Memory B cell (primary cell): ENCODE results near the gene NAB2.

ENCODE experiments used
- ATAC-seq: fragments of 150-1000 bp; cut with Tn5 transposase; 2 replicates; pipeline ENCODE4 v1.10.0; 2021; ENCODE audit warnings: low read depth, mild to moderate bottlenecking, moderate library complexity
- DNase-seq, 2 donors: peaks; one replicate each; pipeline ENCODE4 v3.0.0; 2022; ENCODE audit warnings: low spot score in 2 of 2
- H3K27ac Mint-ChIP-seq: one replicate; pipeline ENCODE4 v1.8.0; 2022; ENCODE audit warnings: mild to moderate bottlenecking, moderate library complexity, mixed read lengths
- H3K27me3 Mint-ChIP-seq: one replicate; pipeline ENCODE4 v1.8.0; 2022; ENCODE audit warnings: mixed read lengths
- H3K36me3 Mint-ChIP-seq: one replicate; pipeline ENCODE4 v1.8.0; 2022; ENCODE audit warnings: mild to moderate bottlenecking, mixed read lengths
- H3K4me1 Mint-ChIP-seq: one replicate; pipeline ENCODE4 v1.8.0; 2022; ENCODE audit warnings: mixed read lengths
- H3K4me3 Mint-ChIP-seq: one replicate; pipeline ENCODE4 v1.8.0; 2022; ENCODE audit warnings: mild to moderate bottlenecking, moderate library complexity, mixed read lengths
- H3K9me3 Mint-ChIP-seq: one replicate; pipeline ENCODE4 v1.8.0; 2022; ENCODE audit warnings: mixed read lengths

Gene NAB2

DNA sequence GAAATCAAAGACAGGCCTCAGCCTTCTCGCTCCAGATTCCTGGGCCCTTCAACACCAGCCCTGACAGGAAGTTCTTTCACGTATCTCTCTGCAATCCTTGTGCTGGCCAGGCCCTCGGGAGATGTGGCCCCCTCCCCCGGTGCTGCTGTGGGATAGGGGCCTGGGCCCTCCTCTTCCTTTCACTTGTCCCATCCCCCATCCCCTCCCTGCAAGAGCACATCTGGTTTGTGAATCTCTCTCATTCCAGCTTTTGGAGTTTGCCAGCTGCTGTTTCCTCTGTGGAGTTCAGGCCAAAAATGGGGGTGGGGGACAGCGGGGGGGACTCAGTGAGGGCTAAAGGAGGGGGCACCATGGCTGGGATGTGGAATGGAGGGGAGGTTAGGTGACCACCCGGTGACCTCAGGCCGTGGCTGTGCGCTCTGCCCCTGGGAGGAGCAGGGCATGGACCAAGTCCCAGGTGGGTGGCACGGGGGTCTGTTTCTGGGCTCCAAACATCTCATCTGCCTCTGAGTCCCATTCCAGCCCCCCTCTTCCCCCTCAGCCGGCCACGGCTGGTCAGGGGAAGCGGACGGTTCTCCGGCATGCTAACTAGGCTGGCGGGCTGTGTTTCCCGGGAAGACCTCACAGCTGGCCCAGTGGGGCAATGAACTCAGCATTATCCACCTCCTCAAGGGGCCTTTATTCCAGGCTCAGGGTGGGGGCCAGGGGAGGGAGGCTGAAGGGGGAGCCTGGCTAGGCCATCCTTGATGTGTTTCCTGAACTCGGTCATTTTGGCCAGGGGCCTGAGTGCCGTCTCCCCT is 46.8 kb downstream of the NAB2 start:
- no peak overlapping the region for H3K27ac Mint-ChIP-seq
- H3K27me3 Mint-ChIP-seq: peaks cover 3% of the 10 kb centered on the region
- H3K36me3 Mint-ChIP-seq: no peaks in the 10 kb centered on the region

DNA sequence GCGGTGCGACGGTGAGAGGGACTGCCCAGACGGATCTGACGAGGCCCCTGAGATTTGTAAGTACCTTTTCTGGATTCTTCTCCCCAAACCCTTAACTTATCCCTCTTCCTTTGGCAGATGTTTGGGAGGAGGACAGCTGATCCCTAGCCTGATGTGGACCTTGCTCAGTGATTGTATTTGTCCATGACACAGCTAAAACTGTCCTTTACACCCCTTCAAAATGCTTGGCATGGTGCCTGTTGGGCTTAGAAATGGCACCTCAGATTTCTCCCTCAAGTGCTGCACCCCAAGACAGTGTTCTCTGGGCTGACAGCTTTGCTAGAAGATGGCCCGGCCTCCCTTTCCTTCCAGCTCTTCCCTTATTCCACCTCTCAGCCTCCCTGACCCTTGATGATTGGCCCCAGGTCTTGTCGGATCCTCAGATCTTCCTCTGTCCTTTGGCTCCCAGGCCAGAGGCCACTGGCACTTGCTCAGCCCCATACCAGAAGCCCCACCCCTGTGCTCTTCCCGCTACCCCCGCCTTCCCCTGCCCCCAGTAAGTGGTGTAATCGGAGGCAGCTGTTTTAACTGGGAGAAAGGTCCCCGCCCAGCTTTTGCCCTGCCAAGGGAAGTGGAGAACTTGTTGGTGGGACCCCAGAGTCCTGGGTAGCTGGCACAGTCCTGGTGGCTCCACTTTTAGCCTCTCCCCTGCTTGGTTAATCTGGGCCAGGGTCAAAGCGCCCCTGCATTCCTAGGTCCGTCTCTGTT is 49.8 kb downstream of the NAB2 start:
- Mint-ChIP-seq H3K36me3 (no peaks in the 10 kb centered on the region), H3K27ac (no peak overlapping the region), H3K4me1 (no peaks in the 10 kb centered on the region), H3K4me3 (no peak overlapping the region), H3K27me3 (peaks cover 3% of the 10 kb centered on the region), H3K9me3 (no peaks in the 10 kb centered on the region)
- DNase-seq (no peak), ATAC-seq (no peak)

More for the DNA sequence above, 46.8 kb downstream of the NAB2 start:
- ATAC-seq: no peak
- H3K4me3 Mint-ChIP-seq: no peak overlapping the region
- no peaks in the 10 kb centered on the region for H3K9me3 Mint-ChIP-seq
- peaks cover 3% of the 10 kb centered on the region for H3K4me1 Mint-ChIP-seq
- no peak for DNase-seq

DNA sequence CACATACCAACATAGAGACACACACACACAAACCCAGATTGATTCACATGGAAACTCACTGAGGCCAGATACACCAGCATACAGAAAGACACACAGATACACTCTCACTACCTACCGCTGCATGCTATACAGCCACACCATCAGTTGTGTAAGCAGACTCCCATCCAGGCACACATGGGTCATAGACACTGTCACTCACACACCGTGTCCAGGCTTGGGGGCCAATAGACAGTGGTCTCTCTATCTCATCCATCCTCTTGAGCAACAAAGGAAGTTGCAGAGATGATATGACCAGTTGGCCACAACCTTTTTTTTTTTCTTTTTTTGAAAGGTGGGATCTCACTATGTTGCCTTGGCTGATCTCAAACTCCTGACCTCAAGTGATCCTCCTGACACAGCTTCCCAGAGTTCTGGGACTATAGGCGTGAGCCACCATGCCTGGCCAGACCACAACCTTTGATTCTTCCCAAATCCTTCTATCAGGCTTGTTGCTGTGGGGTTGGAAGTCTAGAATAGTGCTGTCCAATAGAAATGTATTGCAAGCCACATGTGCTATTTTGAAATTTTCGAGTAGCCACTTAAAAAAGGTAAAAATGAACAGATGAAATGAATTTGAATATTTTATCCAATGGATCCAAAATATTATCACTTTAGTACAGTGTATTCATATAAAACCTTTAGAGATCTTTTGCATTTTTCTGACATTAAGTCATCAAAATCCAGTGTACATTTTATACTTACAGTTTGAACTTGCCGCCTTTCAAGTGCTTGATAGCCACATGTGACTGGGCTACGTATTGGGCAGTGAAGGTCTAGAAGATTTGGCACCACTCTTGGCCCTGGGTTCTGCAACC is 51.1 kb downstream of the NAB2 start:
- H3K27ac Mint-ChIP-seq: no peak overlapping the region
- ATAC-seq (no peak), DNase-seq (no peak)
- no peaks in the 10 kb centered on the region for H3K9me3 Mint-ChIP-seq
- no peaks in the 10 kb centered on the region for H3K4me1 Mint-ChIP-seq
- H3K27me3 Mint-ChIP-seq: peaks cover 3% of the 10 kb centered on the region
- no peaks in the 10 kb centered on the region for H3K36me3 Mint-ChIP-seq
- no peak overlapping the region for H3K4me3 Mint-ChIP-seq

DNA sequence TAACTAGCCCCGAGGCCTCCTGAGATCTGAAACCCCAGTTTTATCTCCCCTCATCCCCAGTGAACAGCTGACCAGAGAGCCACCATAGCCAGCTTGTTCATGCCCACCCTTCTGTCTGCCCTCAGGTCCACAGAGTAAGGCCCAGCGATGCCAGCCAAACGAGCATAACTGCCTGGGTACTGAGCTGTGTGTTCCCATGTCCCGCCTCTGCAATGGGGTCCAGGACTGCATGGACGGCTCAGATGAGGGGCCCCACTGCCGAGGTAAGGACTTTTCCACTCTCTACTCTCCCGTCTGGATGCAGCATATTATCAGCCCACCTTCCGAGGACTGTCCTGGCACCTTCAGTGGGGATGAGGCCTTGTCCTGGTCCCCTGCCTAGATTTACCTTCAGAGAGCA is 52.3 kb downstream of the NAB2 start:
- peaks cover 3% of the 10 kb centered on the region for H3K27me3 Mint-ChIP-seq
- no peak for DNase-seq
- H3K4me1 Mint-ChIP-seq: no peaks in the 10 kb centered on the region
- H3K9me3 Mint-ChIP-seq: no peaks in the 10 kb centered on the region
- H3K36me3 Mint-ChIP-seq: no peaks in the 10 kb centered on the region
- ATAC-seq: no peak
- H3K27ac Mint-ChIP-seq: no peak overlapping the region
- H3K4me3 Mint-ChIP-seq: no peak overlapping the region

DNA sequence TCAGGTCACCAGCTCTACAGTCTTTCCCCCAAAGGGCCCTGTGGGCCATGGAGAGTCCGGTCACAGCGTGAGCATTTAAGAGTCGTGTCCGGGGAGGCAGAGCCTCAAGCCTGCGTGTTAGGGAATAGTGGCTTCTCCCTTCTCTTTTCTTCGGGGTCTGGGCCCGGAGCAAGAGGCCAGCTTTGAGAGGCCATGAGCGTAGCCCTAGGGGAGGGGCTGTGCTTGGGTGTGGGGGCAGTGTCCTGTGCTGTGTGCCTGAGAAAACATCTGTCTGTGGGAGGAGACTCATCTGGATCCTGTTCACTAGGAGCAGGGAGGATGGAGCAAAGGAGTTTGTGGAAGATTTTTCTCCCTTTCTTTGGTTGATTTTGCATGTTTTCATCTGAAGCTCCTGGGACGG is 53.2 kb downstream of the NAB2 start:
- no peak for ATAC-seq
- no peak overlapping the region for H3K27ac Mint-ChIP-seq
- DNase-seq: no peak
- no peak overlapping the region for H3K4me3 Mint-ChIP-seq
- H3K36me3 Mint-ChIP-seq: no peaks in the 10 kb centered on the region
- peaks cover 3% of the 10 kb centered on the region for H3K27me3 Mint-ChIP-seq
- no peaks in the 10 kb centered on the region for H3K9me3 Mint-ChIP-seq
- H3K4me1 Mint-ChIP-seq: no peaks in the 10 kb centered on the region

DNA sequence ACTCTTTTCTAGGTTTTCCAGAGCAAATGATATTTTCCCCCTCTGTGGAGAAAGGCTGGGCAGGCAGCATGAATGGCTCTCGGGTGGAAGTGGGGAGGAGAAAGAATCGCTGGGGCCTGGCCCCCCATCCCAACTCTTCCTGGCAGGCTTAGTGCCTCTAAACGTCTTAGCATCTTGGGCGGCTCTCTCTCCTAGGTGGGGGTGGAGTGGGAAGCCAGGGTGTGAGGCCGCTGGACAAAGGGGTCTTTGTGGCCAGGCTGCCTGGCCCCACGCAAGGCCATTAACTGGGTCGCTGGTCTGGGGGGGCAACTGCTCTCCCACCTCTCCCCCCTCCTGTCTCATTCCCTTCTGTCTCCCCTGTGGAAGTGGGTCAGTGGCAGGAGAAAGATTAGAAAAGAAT is 53.8 kb downstream of the NAB2 start:
- H3K4me1 Mint-ChIP-seq: no peaks in the 10 kb centered on the region
- ATAC-seq (no peak), DNase-seq (no peak)
- H3K4me3 Mint-ChIP-seq: no peak overlapping the region
- no peaks in the 10 kb centered on the region for H3K36me3 Mint-ChIP-seq
- H3K27ac Mint-ChIP-seq: no peak overlapping the region
- H3K27me3 Mint-ChIP-seq: peaks cover 3% of the 10 kb centered on the region
- no peaks in the 10 kb centered on the region for H3K9me3 Mint-ChIP-seq

DNA sequence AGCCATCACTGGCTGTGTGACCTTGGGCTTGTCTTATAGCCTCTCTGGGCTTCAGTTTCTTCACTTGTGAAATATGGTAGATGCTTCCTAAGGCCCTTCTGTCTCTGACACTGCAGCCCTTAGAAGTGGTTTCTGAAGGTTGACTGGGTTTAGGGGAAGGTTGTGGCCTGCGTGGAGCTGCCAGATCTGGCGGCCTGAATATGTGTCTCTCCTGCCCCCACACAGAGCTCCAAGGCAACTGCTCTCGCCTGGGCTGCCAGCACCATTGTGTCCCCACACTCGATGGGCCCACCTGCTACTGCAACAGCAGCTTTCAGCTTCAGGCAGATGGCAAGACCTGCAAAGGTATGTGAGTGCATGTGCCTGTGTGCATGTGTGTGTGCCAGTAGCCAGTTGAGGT is 54.5 kb downstream of the NAB2 start:
- Mint-ChIP-seq H3K27me3 (peaks cover 3% of the 10 kb centered on the region), H3K27ac (no peak overlapping the region), H3K4me1 (no peaks in the 10 kb centered on the region), H3K36me3 (no peaks in the 10 kb centered on the region), H3K4me3 (no peak overlapping the region), H3K9me3 (no peaks in the 10 kb centered on the region)
- DNase-seq: no peak
- ATAC-seq: no peak
